HL-60 (cell line): ENCODE measurements around the gene HBA2.

Experiments
- DNase-seq, 2 experiments: peaks; one replicate each; pipeline ENCODE4 v3.0.0-alpha.2; 2010 to 2020; ENCODE audit warnings: low read depth in 1 of 2, low spot score in 1 of 2
- H3K27ac ChIP-seq: fragments of 250-450 bp; sonication (Bioruptor Pico); replicated peaks from 2 replicates; pipeline ENCODE4 v1.5.1; 2020; ENCODE audit warnings: mild to moderate bottlenecking, moderate library complexity
- H3K27me3 ChIP-seq: fragments of 250-450 bp; sonication (Bioruptor Pico); 2 replicates; pipeline ENCODE4 v1.5.1; 2021; ENCODE audit warnings: mild to moderate bottlenecking, moderate library complexity; ENCODE audit not compliant: insufficient read depth, poor library complexity, severe bottlenecking
- H3K4me3 ChIP-seq: replicated peaks from 2 replicates; pipeline ENCODE4 v1.5.1; 2011; ENCODE audit warnings: mild to moderate bottlenecking, control low read depth, low read length; ENCODE audit not compliant: insufficient read depth
- GABPA ChIP-seq: IDR thresholded peaks from 2 replicates; pipeline ENCODE4 v1.6.1; 2012; ENCODE audit warnings: low read depth
- POLR2AphosphoS5 ChIP-seq: IDR thresholded peaks from 2 replicates; pipeline ENCODE4 v1.6.1; 2012; ENCODE audit warnings: low read depth
- SPI1 ChIP-seq: IDR thresholded peaks from 2 replicates; pipeline ENCODE4 v1.6.1; 2012; ENCODE audit warnings: low read depth, mild to moderate bottlenecking, borderline replicate concordance
- TF ChIP-seq, protein P1 (sequence below): IDR thresholded peaks from one replicate; pipeline ENCODE4 v1.5.1; 2011; ENCODE audit warnings: low read length, control low read depth, inconsistent platforms; ENCODE audit not compliant: insufficient read depth
- TF ChIP-seq, protein P2 (sequence below): IDR thresholded peaks from 2 replicates; pipeline ENCODE4 v1.6.1; 2012; ENCODE audit warnings: low read depth; ENCODE audit not compliant: insufficient replicate concordance

Gene HBA2

DNA sequence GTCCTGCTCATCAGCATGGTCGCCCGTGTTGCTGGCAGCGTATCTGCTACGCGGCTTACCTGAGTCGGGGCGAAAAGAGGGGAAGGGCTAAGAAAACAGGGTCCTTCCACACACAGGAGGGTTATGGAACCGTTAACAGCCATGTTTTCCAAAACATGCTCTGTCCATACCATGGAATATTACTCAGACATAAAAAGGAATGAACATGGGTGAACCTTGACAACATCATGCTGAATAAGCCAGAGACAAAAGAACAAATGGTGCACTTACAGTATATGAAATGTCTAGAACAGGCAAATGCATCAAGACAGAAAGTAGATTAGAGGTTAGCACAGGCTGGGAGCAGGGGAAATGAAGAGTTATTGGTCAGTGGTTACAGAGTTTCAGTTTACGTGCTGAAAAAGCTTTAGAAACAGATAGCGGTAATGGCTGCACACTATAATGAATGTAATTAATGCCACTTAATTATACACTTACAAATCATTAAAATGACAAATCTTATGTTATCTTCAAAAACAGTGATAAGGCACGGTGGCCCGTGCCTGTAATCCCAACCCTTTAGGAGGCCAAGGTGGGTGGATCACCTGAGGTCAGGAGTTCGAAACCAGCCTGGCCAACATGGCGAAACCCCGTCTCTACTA, 42.0 kb upstream of the HBA2 start:
- no peak for DNase-seq
- no peak overlapping the region for H3K4me3 ChIP-seq
- H3K27me3 ChIP-seq = no peaks in the 10 kb centered on the region
- no peak overlapping the region for H3K27ac ChIP-seq
- TF ChIP-seq POLR2AphosphoS5 (no peak), GABPA (no peak)
- TF ChIP-seq, protein P1, sequence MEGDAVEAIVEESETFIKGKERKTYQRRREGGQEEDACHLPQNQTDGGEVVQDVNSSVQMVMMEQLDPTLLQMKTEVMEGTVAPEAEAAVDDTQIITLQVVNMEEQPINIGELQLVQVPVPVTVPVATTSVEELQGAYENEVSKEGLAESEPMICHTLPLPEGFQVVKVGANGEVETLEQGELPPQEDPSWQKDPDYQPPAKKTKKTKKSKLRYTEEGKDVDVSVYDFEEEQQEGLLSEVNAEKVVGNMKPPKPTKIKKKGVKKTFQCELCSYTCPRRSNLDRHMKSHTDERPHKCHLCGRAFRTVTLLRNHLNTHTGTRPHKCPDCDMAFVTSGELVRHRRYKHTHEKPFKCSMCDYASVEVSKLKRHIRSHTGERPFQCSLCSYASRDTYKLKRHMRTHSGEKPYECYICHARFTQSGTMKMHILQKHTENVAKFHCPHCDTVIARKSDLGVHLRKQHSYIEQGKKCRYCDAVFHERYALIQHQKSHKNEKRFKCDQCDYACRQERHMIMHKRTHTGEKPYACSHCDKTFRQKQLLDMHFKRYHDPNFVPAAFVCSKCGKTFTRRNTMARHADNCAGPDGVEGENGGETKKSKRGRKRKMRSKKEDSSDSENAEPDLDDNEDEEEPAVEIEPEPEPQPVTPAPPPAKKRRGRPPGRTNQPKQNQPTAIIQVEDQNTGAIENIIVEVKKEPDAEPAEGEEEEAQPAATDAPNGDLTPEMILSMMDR = no peak

DNA sequence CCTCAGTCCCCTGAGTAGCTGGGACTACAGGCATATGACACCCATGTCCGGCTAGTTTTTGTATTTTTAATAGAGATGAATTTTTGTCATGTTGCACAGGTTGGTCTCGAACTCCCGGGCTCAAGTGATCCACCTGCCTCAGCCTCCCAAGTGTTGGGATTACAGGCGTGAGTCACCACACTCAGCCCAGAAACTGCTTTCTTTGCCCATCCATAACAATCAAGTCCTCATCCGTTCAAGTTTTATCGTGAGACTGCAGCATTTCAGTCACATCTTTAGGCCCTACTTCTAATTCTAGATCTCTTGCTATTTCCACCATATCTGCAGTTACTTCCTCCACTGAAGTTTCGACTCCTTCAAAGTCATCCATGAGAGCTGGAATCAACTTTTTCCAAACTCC, 40.6 kb upstream of the HBA2 start:
- Histone ChIP-seq H3K27ac (no peak overlapping the region), H3K4me3 (no peak overlapping the region), H3K27me3 (no peaks in the 10 kb centered on the region)
- TF ChIP-seq, protein P1 = no peak
- TF ChIP-seq POLR2AphosphoS5 = no peak
- no peak for TF ChIP-seq GABPA
- TF ChIP-seq, protein P2, sequence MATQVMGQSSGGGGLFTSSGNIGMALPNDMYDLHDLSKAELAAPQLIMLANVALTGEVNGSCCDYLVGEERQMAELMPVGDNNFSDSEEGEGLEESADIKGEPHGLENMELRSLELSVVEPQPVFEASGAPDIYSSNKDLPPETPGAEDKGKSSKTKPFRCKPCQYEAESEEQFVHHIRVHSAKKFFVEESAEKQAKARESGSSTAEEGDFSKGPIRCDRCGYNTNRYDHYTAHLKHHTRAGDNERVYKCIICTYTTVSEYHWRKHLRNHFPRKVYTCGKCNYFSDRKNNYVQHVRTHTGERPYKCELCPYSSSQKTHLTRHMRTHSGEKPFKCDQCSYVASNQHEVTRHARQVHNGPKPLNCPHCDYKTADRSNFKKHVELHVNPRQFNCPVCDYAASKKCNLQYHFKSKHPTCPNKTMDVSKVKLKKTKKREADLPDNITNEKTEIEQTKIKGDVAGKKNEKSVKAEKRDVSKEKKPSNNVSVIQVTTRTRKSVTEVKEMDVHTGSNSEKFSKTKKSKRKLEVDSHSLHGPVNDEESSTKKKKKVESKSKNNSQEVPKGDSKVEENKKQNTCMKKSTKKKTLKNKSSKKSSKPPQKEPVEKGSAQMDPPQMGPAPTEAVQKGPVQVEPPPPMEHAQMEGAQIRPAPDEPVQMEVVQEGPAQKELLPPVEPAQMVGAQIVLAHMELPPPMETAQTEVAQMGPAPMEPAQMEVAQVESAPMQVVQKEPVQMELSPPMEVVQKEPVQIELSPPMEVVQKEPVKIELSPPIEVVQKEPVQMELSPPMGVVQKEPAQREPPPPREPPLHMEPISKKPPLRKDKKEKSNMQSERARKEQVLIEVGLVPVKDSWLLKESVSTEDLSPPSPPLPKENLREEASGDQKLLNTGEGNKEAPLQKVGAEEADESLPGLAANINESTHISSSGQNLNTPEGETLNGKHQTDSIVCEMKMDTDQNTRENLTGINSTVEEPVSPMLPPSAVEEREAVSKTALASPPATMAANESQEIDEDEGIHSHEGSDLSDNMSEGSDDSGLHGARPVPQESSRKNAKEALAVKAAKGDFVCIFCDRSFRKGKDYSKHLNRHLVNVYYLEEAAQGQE = no peak
- TF ChIP-seq SPI1 = no peak
- no peak for DNase-seq

DNA sequence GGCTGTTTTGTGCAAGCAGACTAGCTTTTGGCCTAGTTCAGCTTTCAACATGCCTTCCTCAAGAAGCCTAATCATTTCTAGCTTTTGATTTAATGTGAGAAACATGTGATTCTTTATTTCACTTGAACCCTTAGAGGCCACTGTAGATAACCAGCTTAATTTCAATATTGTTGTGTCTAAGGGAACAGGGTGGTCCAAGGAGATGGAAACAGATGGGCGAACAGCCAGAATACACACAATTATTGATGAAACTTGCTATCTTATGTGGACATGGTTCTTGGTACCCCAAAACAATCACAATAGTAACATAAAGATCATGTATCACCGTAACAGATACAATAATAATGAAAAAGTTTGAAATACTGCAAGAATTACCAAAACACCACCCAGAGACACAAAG, 39.0 kb upstream of the HBA2 start:
- H3K4me3 ChIP-seq = no peak overlapping the region

DNA sequence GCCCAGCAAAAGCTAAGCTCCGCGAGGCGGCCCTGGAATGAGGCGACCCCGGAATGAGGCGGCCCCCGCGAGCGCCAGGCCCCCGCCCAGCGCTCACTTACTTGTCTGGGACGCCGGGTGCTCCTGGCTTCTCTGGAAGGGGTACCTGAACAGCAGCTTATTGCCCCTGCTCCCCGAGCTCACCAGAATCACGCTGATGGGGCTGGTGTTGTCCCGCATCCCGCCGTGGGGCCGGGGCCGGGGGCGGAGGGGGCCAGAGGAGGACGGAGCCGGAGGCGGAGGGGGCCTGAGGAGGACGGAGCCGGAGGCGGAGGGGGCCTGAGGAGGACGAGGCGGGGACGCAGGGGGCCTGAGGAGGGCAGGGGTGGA, 34.6 kb upstream of the HBA2 start:
- TF ChIP-seq SPI1 (no peak), GABPA (no peak), POLR2AphosphoS5 (no peak)
- TF ChIP-seq, protein P1 = no peak
- TF ChIP-seq, protein P2 = no peak
- Histone ChIP-seq H3K4me3 (peak overlapping the region; percentile 79), H3K27ac (peak overlapping the region; percentile 76), H3K27me3 (no peaks in the 10 kb centered on the region)
- peak in 1 of 2 experiments; percentile 17 for DNase-seq

More for the DNA sequence above, 39.0 kb upstream of the HBA2 start:
- no peak for DNase-seq
- TF ChIP-seq SPI1 (no peak), GABPA (no peak)
- TF ChIP-seq, protein P1 = no peak
- Histone ChIP-seq H3K27ac (no peak overlapping the region), H3K27me3 (no peaks in the 10 kb centered on the region)
